ENCODE measurements around the gene ATF6.
"Not testable (repeated sequence)": the region's sequence is repeated elsewhere in the genome, so short reads cannot be mapped to it uniquely, and the experiment has no call there.

Gene ATF6

DNA sequence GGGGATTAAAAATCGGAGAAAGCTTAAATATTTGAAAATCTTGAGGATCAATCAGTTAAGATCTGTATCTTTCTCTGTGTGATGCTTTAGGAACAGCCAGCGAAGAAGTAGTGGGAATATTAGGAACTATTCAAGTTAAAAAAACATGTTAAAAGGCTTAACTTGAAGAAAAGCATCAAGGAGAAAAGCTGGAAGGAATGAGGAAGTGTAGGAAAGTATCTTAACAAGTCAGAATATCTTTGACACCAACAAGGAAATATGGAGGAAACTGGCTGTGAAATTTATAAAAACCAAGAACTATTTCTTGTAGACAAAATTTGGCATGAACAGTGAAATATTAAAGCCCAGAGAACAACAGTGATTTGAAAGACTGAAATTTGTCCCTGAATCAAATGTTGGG lies 60.4 kb downstream of the ATF6 start:
- DNase-seq (ENCODE audit: low spot score), result no peak
- in situ Hi-C loops (cut with MboI; ENCODE audit: low sequenced_read_pairs, unreplicated experiment), result no loop called here
- TF ChIP-seq, protein P1, sequence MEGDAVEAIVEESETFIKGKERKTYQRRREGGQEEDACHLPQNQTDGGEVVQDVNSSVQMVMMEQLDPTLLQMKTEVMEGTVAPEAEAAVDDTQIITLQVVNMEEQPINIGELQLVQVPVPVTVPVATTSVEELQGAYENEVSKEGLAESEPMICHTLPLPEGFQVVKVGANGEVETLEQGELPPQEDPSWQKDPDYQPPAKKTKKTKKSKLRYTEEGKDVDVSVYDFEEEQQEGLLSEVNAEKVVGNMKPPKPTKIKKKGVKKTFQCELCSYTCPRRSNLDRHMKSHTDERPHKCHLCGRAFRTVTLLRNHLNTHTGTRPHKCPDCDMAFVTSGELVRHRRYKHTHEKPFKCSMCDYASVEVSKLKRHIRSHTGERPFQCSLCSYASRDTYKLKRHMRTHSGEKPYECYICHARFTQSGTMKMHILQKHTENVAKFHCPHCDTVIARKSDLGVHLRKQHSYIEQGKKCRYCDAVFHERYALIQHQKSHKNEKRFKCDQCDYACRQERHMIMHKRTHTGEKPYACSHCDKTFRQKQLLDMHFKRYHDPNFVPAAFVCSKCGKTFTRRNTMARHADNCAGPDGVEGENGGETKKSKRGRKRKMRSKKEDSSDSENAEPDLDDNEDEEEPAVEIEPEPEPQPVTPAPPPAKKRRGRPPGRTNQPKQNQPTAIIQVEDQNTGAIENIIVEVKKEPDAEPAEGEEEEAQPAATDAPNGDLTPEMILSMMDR (IDR thresholded peaks at IDR 0.05; ENCODE audit: borderline replicate concordance, control extremely low read depth, extremely low read depth, insufficient read depth, missing control alignments), result no peak

DNA sequence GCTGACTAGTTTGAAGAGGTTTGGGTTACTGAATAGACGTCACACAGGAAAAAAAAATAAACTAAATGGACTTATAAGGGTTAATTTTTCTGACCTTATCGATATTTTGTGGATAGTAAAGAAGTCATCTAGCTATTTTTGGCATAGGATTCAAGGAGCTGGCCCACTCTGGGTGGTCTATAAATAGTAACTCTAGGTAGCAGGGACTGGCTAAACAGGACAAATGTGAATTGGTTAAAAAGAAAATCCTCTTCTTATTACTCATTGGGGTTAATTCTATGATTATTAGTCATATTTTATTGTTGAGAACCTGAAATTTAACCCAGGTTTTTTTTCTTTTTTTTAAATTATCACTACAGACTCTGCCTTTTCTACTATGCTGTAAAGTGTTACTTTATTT lies 61.7 kb downstream of the ATF6 start:
- in situ Hi-C loops (cut with MboI; ENCODE audit: low sequenced_read_pairs, unreplicated experiment), result no loop called here
- DNase-seq (ENCODE audit: low spot score), result no peak
- TF ChIP-seq, protein P1 (IDR thresholded peaks at IDR 0.05; ENCODE audit: borderline replicate concordance, control extremely low read depth, extremely low read depth, insufficient read depth, missing control alignments), result no peak

DNA sequence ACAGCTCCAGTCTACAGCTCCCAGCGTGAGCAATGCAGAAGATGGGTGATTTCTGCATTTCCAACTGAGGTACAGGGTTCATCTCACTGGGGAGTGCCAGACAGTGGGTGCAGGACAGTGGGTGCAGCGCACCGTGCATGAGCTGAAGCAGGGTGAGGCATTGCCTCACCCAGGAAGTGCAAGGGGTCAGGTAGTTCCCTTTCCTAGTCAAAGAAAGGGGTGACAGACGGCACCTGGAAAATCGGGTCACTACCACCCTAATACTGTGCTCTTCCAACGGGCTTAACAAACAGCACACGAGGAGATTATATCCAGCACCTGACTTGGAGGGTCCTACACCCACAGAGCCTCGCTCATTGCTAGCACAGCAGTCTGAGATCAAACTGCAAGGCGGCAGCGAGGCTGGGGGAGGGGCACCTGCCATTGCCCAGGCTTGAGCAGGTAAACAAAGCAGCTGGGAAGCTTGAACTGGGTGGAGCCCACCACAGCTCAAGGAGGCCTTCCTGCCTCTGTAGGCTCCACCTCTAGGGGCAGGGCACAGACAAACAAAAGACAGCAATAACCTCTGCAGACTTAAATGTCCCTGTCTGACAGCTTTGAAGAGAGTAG lies 66.3 kb downstream of the ATF6 start:
- DNase-seq (ENCODE audit: low spot score); in situ Hi-C loops (cut with MboI; ENCODE audit: low sequenced_read_pairs, unreplicated experiment): not testable (repeated sequence)

DNA sequence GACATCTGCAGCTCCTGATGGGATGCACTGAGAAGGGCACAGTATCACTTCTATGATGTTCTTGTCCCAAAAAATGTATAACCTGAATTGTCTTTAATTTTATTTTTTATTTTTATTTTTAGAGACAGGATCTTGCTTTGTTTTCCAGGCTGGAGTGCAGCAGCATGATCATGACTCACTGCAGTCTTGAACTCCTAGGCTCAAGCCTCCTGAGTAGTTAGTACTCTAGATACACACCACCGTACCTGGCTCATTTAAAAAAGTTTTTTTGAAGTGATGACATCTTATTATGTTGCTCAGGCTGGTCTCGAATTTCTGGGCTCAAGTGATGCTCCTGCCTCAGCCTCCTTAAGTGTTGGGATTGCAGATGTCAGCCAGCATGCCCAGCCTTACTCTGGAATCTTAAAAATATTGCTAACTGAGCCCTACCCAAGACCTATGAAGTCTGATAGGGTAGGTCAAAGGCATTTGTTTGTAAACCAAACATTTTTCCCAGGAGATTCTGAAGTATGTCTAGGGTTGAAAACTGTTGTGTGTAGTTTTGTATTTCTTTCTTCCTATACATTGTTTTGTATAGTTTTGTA lies 68.9 kb downstream of the ATF6 start:
- TF ChIP-seq, protein P1 (IDR thresholded peaks at IDR 0.05; ENCODE audit: borderline replicate concordance, control extremely low read depth, extremely low read depth, insufficient read depth, missing control alignments), result no peak
- DNase-seq (ENCODE audit: low spot score), result no peak
- in situ Hi-C loops (cut with MboI; ENCODE audit: low sequenced_read_pairs, unreplicated experiment), result no loop called here

DNA sequence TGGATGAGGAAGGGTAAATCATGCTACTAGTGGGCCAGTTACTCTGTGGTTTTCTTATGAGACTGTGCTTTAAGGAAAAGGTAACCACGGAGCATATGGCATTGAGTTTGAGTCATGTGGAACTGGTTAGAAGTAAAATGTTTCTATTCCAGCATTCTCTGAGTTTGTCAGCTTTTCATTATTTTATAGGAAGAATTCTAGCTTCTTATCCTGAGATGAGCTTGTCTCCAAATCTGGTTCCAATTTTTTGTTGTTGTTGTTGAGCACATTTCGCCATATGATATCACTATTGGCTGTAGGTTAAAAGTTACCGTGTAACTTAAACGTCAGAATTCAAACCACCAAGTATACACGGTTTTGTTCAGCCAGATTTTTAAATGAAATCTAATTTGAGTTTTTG lies 69.9 kb downstream of the ATF6 start:
- in situ Hi-C loops (cut with MboI; ENCODE audit: low sequenced_read_pairs, unreplicated experiment), result no loop called here
- TF ChIP-seq, protein P1 (IDR thresholded peaks at IDR 0.05; ENCODE audit: borderline replicate concordance, control extremely low read depth, extremely low read depth, insufficient read depth, missing control alignments), result no peak
- no peak for DNase-seq (ENCODE audit: low spot score)

DNA sequence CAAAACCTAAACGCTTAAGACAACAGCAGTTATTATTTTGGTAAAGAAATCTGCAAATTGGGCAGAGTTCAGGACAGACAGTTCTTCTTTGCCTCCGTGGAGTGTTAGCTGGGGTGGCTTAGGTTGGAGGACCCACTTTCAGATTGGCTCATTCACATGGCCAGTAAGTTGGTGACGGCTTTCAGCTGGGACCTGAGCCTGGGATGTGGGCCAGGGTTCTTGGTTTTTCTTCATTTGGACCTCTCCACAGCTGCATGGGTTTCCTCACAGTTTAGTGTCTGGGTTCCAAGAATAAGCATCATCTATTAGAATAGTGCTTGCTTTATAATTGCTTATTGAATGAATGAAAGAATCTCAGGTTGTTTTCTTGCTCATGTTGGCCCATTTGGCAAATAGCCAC lies 72.2 kb downstream of the ATF6 start:
- DNase-seq (ENCODE audit: low spot score), result no peak

DNA sequence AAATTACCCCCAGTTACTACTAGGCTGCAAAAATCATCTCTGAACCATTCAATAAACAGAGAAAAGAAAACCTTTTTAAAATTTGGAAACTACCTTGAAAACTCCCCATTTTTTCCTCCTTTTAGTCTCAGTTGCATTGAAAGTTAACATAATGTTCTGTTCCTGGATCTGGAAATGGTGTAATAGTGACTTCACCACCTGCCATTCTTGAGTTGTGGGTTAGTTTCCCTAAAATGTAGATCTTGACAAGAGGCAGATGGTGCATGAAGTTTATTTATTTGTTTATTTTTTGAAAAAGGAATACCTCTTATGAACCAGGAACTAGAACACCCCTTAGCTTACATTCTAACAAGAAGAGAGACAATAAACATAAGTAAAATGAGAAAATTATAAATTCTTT lies 72.8 kb downstream of the ATF6 start:
- DNase-seq (ENCODE audit: low spot score), result no peak
- in situ Hi-C loops (cut with MboI; ENCODE audit: low sequenced_read_pairs, unreplicated experiment), result no loop called here
- TF ChIP-seq, protein P1 (IDR thresholded peaks at IDR 0.05; ENCODE audit: borderline replicate concordance, control extremely low read depth, extremely low read depth, insufficient read depth, missing control alignments), result no peak

More for the DNA sequence above, 72.2 kb downstream of the ATF6 start:
- in situ Hi-C loops (cut with MboI; ENCODE audit: low sequenced_read_pairs, unreplicated experiment), result no loop called here
- TF ChIP-seq, protein P1 (IDR thresholded peaks at IDR 0.05; ENCODE audit: borderline replicate concordance, control extremely low read depth, extremely low read depth, insufficient read depth, missing control alignments), result no peak
